Measurements from ENCODE around the gene STPG4. TPM values are rescaled to one million over a fixed set of nuclear protein-coding genes. Genes with fewer than 3 reads are reported as not detected.

Gene STPG4
- total and polyA plus RNA-seq, 2 of the 8 experiments (the other 6 are each of a cell fraction or from before 2014, with no cell fraction given): 0.28 TPM; not detected in 1

DNA sequence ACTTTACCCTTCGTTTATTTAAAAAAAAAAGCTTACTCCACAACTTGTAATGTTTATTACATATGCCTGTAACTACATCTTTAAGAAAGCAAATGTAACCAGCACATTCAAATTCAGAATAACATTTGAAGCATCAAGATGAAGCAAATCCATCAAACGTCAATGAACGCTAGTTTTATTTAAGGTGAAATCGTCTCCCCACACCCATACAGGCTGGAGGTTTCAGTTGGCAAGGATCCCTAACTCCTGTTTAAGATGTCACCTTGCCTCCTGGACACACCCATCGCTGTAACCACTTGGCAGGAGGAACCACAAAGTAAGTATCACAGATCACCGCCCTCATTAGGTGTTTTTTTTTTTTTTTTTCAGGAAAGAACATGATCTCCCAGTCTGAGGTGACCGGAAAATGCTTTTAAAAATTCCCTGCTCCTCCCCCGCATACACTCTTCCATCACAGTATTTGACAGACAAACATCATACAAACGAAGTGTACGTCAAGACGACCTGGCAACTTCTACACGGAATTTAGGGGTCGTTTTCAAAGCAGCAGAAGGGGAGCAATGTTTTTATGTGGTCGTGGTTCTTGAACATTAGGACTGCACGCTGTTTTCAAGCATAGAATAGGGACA, 19.7 kb upstream of the STPG4 start:
- Histone ChIP-seq H3K23ac (ENCODE audit: insufficient read length) (no peak overlapping the region), H3K4me1 (replicated peaks in 1 of 4; ENCODE audit: control insufficient read depth in 3 of 4, insufficient read depth in 4 of 4, low read length in 3 of 4) (peaks cover 6 to 24% (median 19%) of the 10 kb centered on the region in 4 experiments; a peak in 6 of 7 replicates), H2BK12ac (ENCODE audit: low read depth, low read length) (no peak overlapping the region), H4K5ac (ENCODE audit: insufficient read length, low read depth, low read length) (no peak overlapping the region), H3K79me1 (ENCODE audit: low read depth, low read length) (peaks cover 2% of the 10 kb centered on the region; the same call in 1 of the 2 replicates), H2BK5ac (ENCODE audit: low read depth, low read length) (no peak overlapping the region), H3K23me2 (ENCODE audit: low read depth, low read length) (peaks cover 6% of the 10 kb centered on the region), H2BK120ac (replicated peaks; ENCODE audit: low read depth, low read length) (no peak overlapping the region), H2AFZ (ENCODE audit: low read length) (no peak overlapping the region), H3K27me3 (replicated peaks in 1 of 4; ENCODE audit: control insufficient read depth in 3 of 4, extremely low read depth in 1 of 4, insufficient read depth in 3 of 4, low read length in 3 of 4) (no peaks in the 10 kb centered on the region), H2BK20ac (ENCODE audit: low read length) (no peak overlapping the region), H4K91ac (replicated peaks; ENCODE audit: insufficient read length, low read length) (no peak overlapping the region), H3K4me2 (ENCODE audit: insufficient read depth in 1 of 2, low read depth in 2 of 2, low read length in 2 of 2) (peak overlapping the region; percentile 75 to 97), H3K9ac (replicated peaks in 1 of 4; ENCODE audit: extremely low read depth in 1 of 4, low read depth in 3 of 4, low read length in 3 of 4) (peak overlapping the region; percentile 58 to 99 (median 92)), H2BK15ac (ENCODE audit: low read length) (no peak overlapping the region), H3K36me3 (ENCODE audit: control insufficient read depth in 2 of 4, insufficient read depth in 4 of 4, low read length in 3 of 4) (peaks cover 0 to 27% (median 3%) of the 10 kb centered on the region in 4 experiments; a peak in 4 of 8 replicates), H3K4ac (replicated peaks; ENCODE audit: insufficient read length, low read depth, low read length) (no peak overlapping the region), H4K20me1 (replicated peaks in 1 of 2; ENCODE audit: control insufficient read depth in 1 of 2, insufficient read depth in 2 of 2, low read length in 2 of 2) (peaks cover 28 to 43% of the 10 kb centered on the region in 2 experiments), H3K9me3 (ENCODE audit: insufficient read depth in 2 of 2, low read depth in 1 of 2, low read length in 1 of 2) (no peaks in the 10 kb centered on the region), H3K14ac (ENCODE audit: insufficient read length) (no peak overlapping the region), H4K8ac (ENCODE audit: extremely low read depth, insufficient read depth, low read length) (no peak overlapping the region), H3K27ac (ENCODE audit: low read depth, low read length) (no peak overlapping the region), H3K4me3 (ENCODE audit: extremely low read depth in 1 of 4, insufficient read depth in 2 of 4, low read depth in 3 of 4, low read length in 4 of 4) (peak overlapping the region; percentile 82 to 97 (median 88)), H3K79me2 (ENCODE audit: control insufficient read depth in 1 of 2, insufficient read depth in 2 of 2, low read length in 2 of 2) (peaks cover 39 to 64% of the 10 kb centered on the region in 2 experiments), H3K18ac (ENCODE audit: extremely low read depth, low read length) (no peak overlapping the region), H2AK5ac (ENCODE audit: low read depth, low read length) (no peak overlapping the region), H3K56ac (replicated peaks; ENCODE audit: insufficient read length, low read depth, low read length) (no peak overlapping the region)
- ChIA-PET POLR2A (ENCODE audit: partially characterized antibody) (interaction anchor here (0.9 to 5.7 kb wide), 4 partner anchors 20 to 162 kb away, joined by 3 to 40 read pairs (median 4); partner anchors contain the start of gene STPG4), CTCF (ENCODE audit: partially characterized antibody) (interaction anchor here (0.8 to 3.8 kb wide), 5 partner anchors 87 to 193 kb away, joined by 3 to 16 read pairs (median 4); no protein-coding TSS in a partner anchor)
- DNase-seq (ENCODE audit: low read depth in 1 of 2, low spot score in 2 of 2) (no peak), FAIRE-seq (no peak)
- 6% methylated on average over 15 of the region's 15 CpGs; no CpG with 5 or more reads in 1 of the 2 experiments for WGBS, 2 experiments (ENCODE audit: extremely low coverage in 1 of 2, insufficient coverage in 1 of 2, insufficient read length in 1 of 2, insufficient replicate concordance in 2 of 2, low coverage in 1 of 2, low lambda C conversion rate in 2 of 2, missing lambda C conversion rate in 1 of 2)
- no peak for TF ChIP-seq RNF2 (IDR thresholded peaks at IDR 0.05; ENCODE audit: borderline replicate concordance, low read depth, low read length, missing control alignments, poor library complexity, severe bottlenecking)
- TF ChIP-seq BRCA1 (IDR thresholded peaks at IDR 0.05; ENCODE audit: low read depth, low read length): no peak
- no peak for TF ChIP-seq SIX5 (IDR thresholded peaks at IDR 0.05; ENCODE audit: low read depth, low read length)
- TF ChIP-seq CEBPB (IDR thresholded peaks at IDR 0.05; ENCODE audit: low read depth, low read length): no peak
- peak; percentile 64; the same call in 1 of the 2 replicates for TF ChIP-seq ATF2 (IDR thresholded peaks at IDR 0.05; ENCODE audit: low read length)
- TF ChIP-seq RAD21 (IDR thresholded peaks at IDR 0.05 in 1 of 2, conservative IDR thresholded peaks at IDR 0.05 in 1 of 2; ENCODE audit: low read depth in 2 of 2, low read length in 2 of 2): 0 out of 4 replicates have a peak, but pooled peaks of 1 of the 2 experiments have one; percentile 1
- TF ChIP-seq POLR2A (IDR thresholded peaks at IDR 0.05; ENCODE audit: control extremely low read depth in 1 of 2, low read depth in 2 of 2, low read length in 2 of 2): peak in 1 of 2 experiments; percentile 51; a peak in 1 of 3 replicates
- no peak for TF ChIP-seq CHD2 (IDR thresholded peaks at IDR 0.05; ENCODE audit: low read length)
- TF ChIP-seq CREB1 (IDR thresholded peaks at IDR 0.05): no peak
- peak; percentile 12 to 26; a peak in 1 of 4 replicates for TF ChIP-seq SIN3A (conservative IDR thresholded peaks at IDR 0.05 in 1 of 2, IDR thresholded peaks at IDR 0.05 in 1 of 2; ENCODE audit: low read depth in 1 of 2, low read length in 2 of 2)

Data from H1 (cell line).